ENCODE results near the gene CPTP. TPM values are rescaled to one million over a fixed set of nuclear protein-coding genes. Genes with fewer than 3 reads are reported as not detected.

The CPTP gene
- total and polyA plus RNA-seq, 4 donors: 7.9 to 45.1 (median 22.5) TPM

GRCh38 chr1:1343811-1344421 is 19.3 kb downstream of the CPTP start:
- Histone ChIP-seq H3K27ac (ENCODE audit: low read depth in 1 of 2, low read length in 2 of 2) (peak overlapping the region; percentile 9 to 67), H3K4me3 (ENCODE audit: low read depth in 1 of 3, low read length in 3 of 3) (no peak overlapping the region), H3K27me3 (ENCODE audit: control insufficient read depth in 4 of 4, insufficient read depth in 4 of 4, low read length in 3 of 4) (no peaks in the 10 kb centered on the region), H3K9ac (ENCODE audit: low read depth in 1 of 2, low read length in 2 of 2) (peak overlapping the region in 1 of 2 donors; percentile 60), H3K9me3 (ENCODE audit: control insufficient read depth in 4 of 4, low read length in 3 of 4) (no peaks in the 10 kb centered on the region), H3K4me1 (ENCODE audit: control insufficient read depth in 4 of 4, insufficient read depth in 4 of 4, low read length in 3 of 4) (peaks cover 34 to 58% (median 53%) of the 10 kb centered on the region in 4 donors), H3K36me3 (ENCODE audit: control insufficient read depth in 4 of 4, insufficient read depth in 3 of 4, low read depth in 1 of 4, low read length in 3 of 4) (peaks cover 0 to 24% (median 7%) of the 10 kb centered on the region in 4 donors)
- WGBS: 36% methylated on average over 24 of the region's 24 CpGs
- DNase-seq (ENCODE audit: low spot score): no peak
- TF ChIP-seq SP1 (IDR thresholded peaks at IDR 0.05) (peak; percentile 65), RAD21 (IDR thresholded peaks at IDR 0.05) (no peak), ATF3 (IDR thresholded peaks at IDR 0.05) (no peak), GABPA (IDR thresholded peaks at IDR 0.05 in 1 of 2, conservative IDR thresholded peaks at IDR 0.05 in 1 of 2) (peak in 1 of 2 donors; percentile 48), HNF4A (conservative IDR thresholded peaks at IDR 0.05) (peak; percentile 97 to 99), HNF4G (IDR thresholded peaks at IDR 0.05) (peak; percentile 71), FOXA2 (IDR thresholded peaks at IDR 0.05) (peak; percentile 37), YY1 (IDR thresholded peaks at IDR 0.05) (no peak), JUND (IDR thresholded peaks at IDR 0.05) (no peak), NR2F2 (IDR thresholded peaks at IDR 0.05) (peak; percentile 88), EGR1 (IDR thresholded peaks at IDR 0.05; ENCODE audit: low read depth in 2 of 2) (peak in 1 of 2 donors; percentile 35), TAF1 (conservative IDR thresholded peaks at IDR 0.05) (no peak), RXRA (IDR thresholded peaks at IDR 0.05) (peak; percentile 89 to 92), REST (IDR thresholded peaks at IDR 0.05) (no peak)

- Histone ChIP-seq H3K27ac (ENCODE audit: low read depth in 1 of 2, low read length in 2 of 2) (peak overlapping the region; percentile 15 to 67), H3K9ac (ENCODE audit: low read depth in 1 of 2, low read length in 2 of 2) (peak overlapping the region in 1 of 2 donors; percentile 60), H3K4me1 (ENCODE audit: control insufficient read depth in 4 of 4, insufficient read depth in 4 of 4, low read length in 3 of 4) (peaks cover 34 to 58% (median 53%) of the 10 kb centered on the region in 4 donors), H3K4me3 (ENCODE audit: low read depth in 1 of 3, low read length in 3 of 3) (no peak overlapping the region), H3K9me3 (ENCODE audit: control insufficient read depth in 4 of 4, low read length in 3 of 4) (no peaks in the 10 kb centered on the region), H3K36me3 (ENCODE audit: control insufficient read depth in 4 of 4, insufficient read depth in 3 of 4, low read depth in 1 of 4, low read length in 3 of 4) (peaks cover 0 to 18% (median 4%) of the 10 kb centered on the region in 4 donors), H3K27me3 (ENCODE audit: control insufficient read depth in 4 of 4, insufficient read depth in 4 of 4, low read length in 3 of 4) (no peaks in the 10 kb centered on the region)
- no peak for DNase-seq (ENCODE audit: low spot score)
- WGBS: 70% methylated on average over 15 of the region's 15 CpGs
- no peak for TF ChIP-seq RXRA (IDR thresholded peaks at IDR 0.05)
- TF ChIP-seq EGR1 (IDR thresholded peaks at IDR 0.05; ENCODE audit: low read depth in 2 of 2): no peak
- peak; percentile 30 for TF ChIP-seq CTCF (IDR thresholded peaks at IDR 0.05; ENCODE audit: low read depth, low read length, missing input control)
- no peak for TF ChIP-seq SP1 (IDR thresholded peaks at IDR 0.05)
- TF ChIP-seq HNF4G (IDR thresholded peaks at IDR 0.05): no peak
These were observed 20.2 kb downstream of the CPTP start for GRCh38 chr1:1344655-1345361.
